NCI-H524 (cell line): ENCODE data around the gene P2RY1.
A peak's percentile ranks its signal among the peaks of the same experiment; 100 is the strongest.
"Not testable (repeated sequence)": the region's sequence is repeated elsewhere in the genome, so short reads cannot be mapped to it uniquely, and the experiment has no call there.

Source experiments
- DNase-seq, 2 experiments: peaks; one replicate each; lab custom pipeline; 2025; lab: John Stamatoyannopoulos, UW

The P2RY1 gene

GRCh38 chr3:152839511-152839910 is 4.6 kb downstream of the P2RY1 start:
- peak in 1 of 2 experiments; percentile 1 for DNase-seq

- DNase-seq, result no peak
Measured at GRCh38 chr3:152841131-152841530, 6.2 kb downstream of the P2RY1 start.

GRCh38 chr3:152842413-152842812 is 7.5 kb downstream of the P2RY1 start:
- peak; percentile 35 to 85 for DNase-seq

- DNase-seq, result no peak
Measured at GRCh38 chr3:152843955-152844354, 9.0 kb downstream of the P2RY1 start.

- not testable (repeated sequence) for DNase-seq
Measured at GRCh38 chr3:152846572-152847202, 11.8 kb downstream of the P2RY1 start.

GRCh38 chr3:152847599-152847998 is 12.7 kb downstream of the P2RY1 start:
- not testable (repeated sequence) for DNase-seq

- DNase-seq, result no peak
Measured at GRCh38 chr3:152849996-152850578, 15.2 kb downstream of the P2RY1 start.

- DNase-seq, result no peak
Measured at GRCh38 chr3:152853196-152853595, 18.3 kb downstream of the P2RY1 start.

- DNase-seq, result no peak
Measured at GRCh38 chr3:152857082-152857481, 22.2 kb downstream of the P2RY1 start.

GRCh38 chr3:152858170-152858800 is 23.4 kb downstream of the P2RY1 start:
- no peak for DNase-seq

- DNase-seq, result no peak
Measured at GRCh38 chr3:152860736-152861135, 25.8 kb downstream of the P2RY1 start.

- no peak for DNase-seq
Measured at GRCh38 chr3:152865668-152866245, 30.8 kb downstream of the P2RY1 start.

GRCh38 chr3:152870027-152870426 is 35.1 kb downstream of the P2RY1 start:
- DNase-seq, result no peak

- DNase-seq, result not testable (repeated sequence)
Measured at GRCh38 chr3:152873314-152873713, 38.4 kb downstream of the P2RY1 start.

- DNase-seq, result no peak
Measured at GRCh38 chr3:152874896-152875749, 40.2 kb downstream of the P2RY1 start.

- DNase-seq, result no peak
Measured at GRCh38 chr3:152879130-152879789, 44.3 kb downstream of the P2RY1 start.

GRCh38 chr3:152879790-152880174 is 44.9 kb downstream of the P2RY1 start:
- DNase-seq, result no peak

GRCh38 chr3:152885076-152885475 is 50.1 kb downstream of the P2RY1 start:
- no peak for DNase-seq
